Caco-2 (cell line): ENCODE results near the gene ROBO4. TPM values are rescaled to one million over a fixed set of nuclear protein-coding genes. Genes with fewer than 3 reads are reported as not detected.
A peak's percentile ranks its signal among the peaks of the same experiment; 100 is the strongest.

Experiments used
- BruUV-seq: library from RNA; stranded (reverse); fragments of 400-500 nt; replicated peaks from 2 replicates; lab custom pipeline; 2021; lab: Mats Ljungman, UMichigan
- CTCF ChIA-PET: fragments of 300-600 bp; sonication (Branson Sonifier 250); formaldehyde crosslinking; loops from one replicate; lab custom pipeline; 2022; ENCODE audit warnings: antibody characterized with exemption; lab: Charles Lee
- POLR2A ChIA-PET: fragments of 300-600 bp; sonication (Branson Sonifier 250); formaldehyde crosslinking; loops from one replicate; lab custom pipeline; 2022; ENCODE audit warnings: antibody characterized with exemption; lab: Charles Lee
- DNase-seq, 2 experiments: peaks; one replicate each; pipeline versions ENCODE4 v3.0.0 to v3.0.0-alpha.2; 2020 to 2022
- H3K27me3 ChIP-seq: replicated peaks from 2 replicates; pipeline ENCODE4 v1.6.0; 2011; ENCODE audit warnings: low read length; ENCODE audit not compliant: control insufficient read depth, insufficient read depth
- H3K36me3 ChIP-seq: 2 replicates; pipeline ENCODE4 v1.5.1; 2011; ENCODE audit warnings: low read length; ENCODE audit not compliant: control insufficient read depth, insufficient read depth
- H3K4me1 ChIP-seq: fragments of 250-450 bp; sonication (Bioruptor Pico); 2 replicates; pipeline ENCODE4 v1.5.1; 2020; ENCODE audit warnings: mild to moderate bottlenecking
- H3K4me3 ChIP-seq: 2 replicates; pipeline ENCODE4 v1.5.1; 2011; ENCODE audit warnings: low read depth, mild to moderate bottlenecking, control low read depth, low read length
- H3K9me3 ChIP-seq: fragments of 250-450 bp; sonication (Bioruptor Pico); 2 replicates; pipeline ENCODE4 v1.5.1; 2020; ENCODE audit warnings: mild to moderate bottlenecking, moderate library complexity
- H3K27ac Mint-ChIP-seq: one replicate; pipeline ENCODE4 v1.8.0; 2022; ENCODE audit warnings: mixed read lengths; ENCODE audit not compliant: unreplicated experiment
- H3K27me3 Mint-ChIP-seq: one replicate; pipeline ENCODE4 v1.8.0; 2022; ENCODE audit warnings: mixed read lengths; ENCODE audit not compliant: insufficient read depth, unreplicated experiment
- H3K36me3 Mint-ChIP-seq: one replicate; pipeline ENCODE4 v1.8.0; 2022; ENCODE audit warnings: mild to moderate bottlenecking, mixed read lengths; ENCODE audit not compliant: insufficient read depth, unreplicated experiment
- H3K4me1 Mint-ChIP-seq: one replicate; pipeline ENCODE4 v1.8.0; 2022; ENCODE audit warnings: low read depth, mixed read lengths; ENCODE audit not compliant: unreplicated experiment
- H3K4me3 Mint-ChIP-seq: one replicate; pipeline ENCODE4 v1.8.0; 2022; ENCODE audit warnings: mild to moderate bottlenecking, moderate library complexity, mixed read lengths; ENCODE audit not compliant: unreplicated experiment
- H3K9me3 Mint-ChIP-seq: one replicate; pipeline ENCODE4 v1.8.0; 2022; ENCODE audit warnings: mixed read lengths; ENCODE audit not compliant: unreplicated experiment
- intact Hi-C: fragments of 100-400 bp; cut with micrococcal nuclease; formaldehyde crosslinking; loops from one replicate; pipeline ENCODE4 v1.10.0; 2022; ENCODE audit not compliant: unreplicated experiment
- total RNA-seq: library from RNA; stranded (reverse); gene quantifications from 2 replicates; pipeline ENCODE4 v1.2.3, GENCODE V29; 2022
- TF ChIP-seq, protein P1 (sequence below), 2 experiments: fragments of 200-600 bp in 1 of 2; IDR thresholded peaks; 1 replicate in 1 of 2; 2 replicates in 1 of 2; pipeline versions ENCODE4 v1.5.1 to v1.8.0; 2011 to 2022; ENCODE audit warnings: antibody characterized with exemption in 1 of 2, control low read depth in 1 of 2, inconsistent platforms in 1 of 2, low read depth in 1 of 2, low read length in 1 of 2, mild to moderate bottlenecking in 1 of 2, moderate library complexity in 1 of 2; ENCODE audit not compliant: insufficient read depth in 1 of 2, severe bottlenecking in 1 of 2, unreplicated experiment in 1 of 2

Gene ROBO4
- total RNA-seq, 1 experiment from 2014 or later: not detected

DNA sequence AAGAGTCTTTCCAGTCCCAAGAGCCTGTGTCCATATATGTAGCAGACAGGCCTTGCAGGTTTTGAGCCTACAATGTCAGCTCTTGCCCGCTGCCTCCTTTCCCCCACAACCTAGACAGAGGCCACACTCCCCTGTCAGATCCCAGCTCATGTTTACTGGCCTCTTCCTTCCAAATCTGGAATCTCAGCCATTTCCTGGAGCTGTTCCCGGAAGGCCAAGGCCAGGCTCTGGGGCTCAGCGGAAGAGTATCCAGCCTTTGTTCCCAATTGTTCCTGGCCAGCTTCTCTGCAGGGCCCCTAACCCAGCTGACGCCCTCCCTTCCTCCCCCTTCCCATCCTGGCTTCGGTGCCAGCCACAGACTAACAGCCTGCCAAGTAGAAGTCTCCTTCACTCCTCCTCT is 1.0 kb upstream of the ROBO4 start:
- POLR2A ChIA-PET: no interaction called here
- BruUV-seq: no TSS peak
- no peak overlapping the region for H3K4me3 ChIP-seq

DNA sequence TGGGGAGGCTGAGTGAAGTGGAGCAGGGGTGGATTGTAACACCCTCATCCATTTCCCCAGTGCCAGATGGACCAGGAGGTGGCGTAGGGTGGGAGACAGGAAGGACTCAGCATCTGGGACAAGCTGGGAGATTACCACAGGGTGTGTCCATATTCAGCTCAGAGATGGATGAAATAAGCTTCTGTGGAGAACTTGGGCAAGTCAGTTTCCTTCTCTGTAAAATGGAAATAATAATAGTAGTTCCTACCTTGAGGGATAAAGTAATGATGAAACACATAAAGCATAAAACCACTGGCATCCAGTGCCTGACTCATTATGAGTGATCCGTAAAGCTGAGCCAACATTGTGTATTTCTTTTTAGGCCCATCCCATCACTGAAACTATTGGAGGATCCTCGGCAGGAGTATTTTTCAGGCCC is 607 bp upstream of the ROBO4 start:
- no peak overlapping the region for H3K4me3 ChIP-seq
- H3K36me3 ChIP-seq: no peaks in the 10 kb centered on the region
- ChIA-PET CTCF (interaction anchor here (1.4 kb wide), 1 partner anchor 22 kb away, joined by 5 read pairs; no protein-coding TSS in a partner anchor), POLR2A (no interaction called here)
- Mint-ChIP-seq H3K9me3 (no peaks in the 10 kb centered on the region), H3K4me1 (no peaks in the 10 kb centered on the region), H3K27ac (no peak overlapping the region), H3K4me3 (no peak overlapping the region), H3K27me3 (peaks cover 14% of the 10 kb centered on the region), H3K36me3 (no peaks in the 10 kb centered on the region)
- peak in 1 of 2 experiments; percentile 25 for DNase-seq
- no TSS peak for BruUV-seq
- peaks cover 6% of the 10 kb centered on the region for H3K27me3 ChIP-seq
- TF ChIP-seq, protein P1, sequence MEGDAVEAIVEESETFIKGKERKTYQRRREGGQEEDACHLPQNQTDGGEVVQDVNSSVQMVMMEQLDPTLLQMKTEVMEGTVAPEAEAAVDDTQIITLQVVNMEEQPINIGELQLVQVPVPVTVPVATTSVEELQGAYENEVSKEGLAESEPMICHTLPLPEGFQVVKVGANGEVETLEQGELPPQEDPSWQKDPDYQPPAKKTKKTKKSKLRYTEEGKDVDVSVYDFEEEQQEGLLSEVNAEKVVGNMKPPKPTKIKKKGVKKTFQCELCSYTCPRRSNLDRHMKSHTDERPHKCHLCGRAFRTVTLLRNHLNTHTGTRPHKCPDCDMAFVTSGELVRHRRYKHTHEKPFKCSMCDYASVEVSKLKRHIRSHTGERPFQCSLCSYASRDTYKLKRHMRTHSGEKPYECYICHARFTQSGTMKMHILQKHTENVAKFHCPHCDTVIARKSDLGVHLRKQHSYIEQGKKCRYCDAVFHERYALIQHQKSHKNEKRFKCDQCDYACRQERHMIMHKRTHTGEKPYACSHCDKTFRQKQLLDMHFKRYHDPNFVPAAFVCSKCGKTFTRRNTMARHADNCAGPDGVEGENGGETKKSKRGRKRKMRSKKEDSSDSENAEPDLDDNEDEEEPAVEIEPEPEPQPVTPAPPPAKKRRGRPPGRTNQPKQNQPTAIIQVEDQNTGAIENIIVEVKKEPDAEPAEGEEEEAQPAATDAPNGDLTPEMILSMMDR (IDR thresholded peaks at IDR 0.05; ENCODE audit: insufficient read depth in 1 of 2, low read depth in 1 of 2, low read length in 1 of 2, severe bottlenecking in 1 of 2, unreplicated experiment in 1 of 2): no peak
- H3K4me1 ChIP-seq: no peaks in the 10 kb centered on the region
- intact Hi-C loops: no loop called here
- H3K9me3 ChIP-seq: no peaks in the 10 kb centered on the region

More for the DNA sequence above, 1.0 kb upstream of the ROBO4 start:
- peaks cover 13% of the 10 kb centered on the region for H3K27me3 Mint-ChIP-seq
- CTCF ChIA-PET: interaction anchor here (0.6 to 1.4 kb wide), 2 partner anchors 22 to 37 kb away, joined by 5 to 7 read pairs; no protein-coding TSS in a partner anchor
- H3K9me3 Mint-ChIP-seq: no peaks in the 10 kb centered on the region
- no peak overlapping the region for H3K27ac Mint-ChIP-seq
- H3K4me1 Mint-ChIP-seq: no peaks in the 10 kb centered on the region
- H3K4me1 ChIP-seq: no peaks in the 10 kb centered on the region
- H3K36me3 ChIP-seq: no peaks in the 10 kb centered on the region
- peak in 1 of 2 experiments; percentile 21 for DNase-seq
- peaks cover 6% of the 10 kb centered on the region for H3K27me3 ChIP-seq
- no peaks in the 10 kb centered on the region for H3K9me3 ChIP-seq
- TF ChIP-seq, protein P1 (IDR thresholded peaks at IDR 0.05; ENCODE audit: insufficient read depth in 1 of 2, low read depth in 1 of 2, low read length in 1 of 2, severe bottlenecking in 1 of 2, unreplicated experiment in 1 of 2): no peak
- H3K36me3 Mint-ChIP-seq: no peaks in the 10 kb centered on the region
- no peak overlapping the region for H3K4me3 Mint-ChIP-seq
- intact Hi-C loops: no loop called here

DNA sequence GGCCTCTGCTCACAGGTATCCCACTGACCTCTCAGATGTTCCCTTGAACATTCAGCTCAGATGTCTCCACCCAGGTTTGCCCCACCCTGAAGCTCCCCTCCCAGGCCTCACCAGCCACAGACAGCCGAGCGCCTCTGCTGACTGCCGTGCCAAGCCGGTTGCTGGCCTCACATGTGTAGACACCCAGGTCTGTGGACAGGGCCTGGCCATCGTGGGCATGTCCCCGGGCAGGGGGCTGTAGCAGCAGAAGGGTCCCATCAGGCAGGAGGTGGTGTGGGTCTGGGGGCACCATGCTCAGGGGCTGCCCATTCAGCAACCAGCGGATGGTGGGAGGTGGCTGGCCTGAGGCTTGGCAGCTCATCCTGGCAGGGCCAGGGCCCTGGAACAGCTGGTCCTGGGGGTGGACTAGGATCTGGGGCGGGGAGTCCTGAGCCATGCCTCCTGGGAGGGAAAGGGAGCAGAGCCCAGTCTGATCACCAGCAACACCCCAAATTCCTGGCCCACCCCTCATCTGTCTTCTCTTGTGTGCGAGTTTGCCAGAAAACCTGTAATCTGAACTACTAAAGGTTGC is 759 bp downstream of the ROBO4 start:
- Histone ChIP-seq H3K4me1 (no peaks in the 10 kb centered on the region), H3K4me3 (no peak overlapping the region), H3K9me3 (no peaks in the 10 kb centered on the region), H3K36me3 (no peaks in the 10 kb centered on the region), H3K27me3 (peaks cover 10% of the 10 kb centered on the region)
- POLR2A ChIA-PET: no interaction called here
- DNase-seq: no peak
- Mint-ChIP-seq H3K9me3 (no peaks in the 10 kb centered on the region), H3K4me3 (no peak overlapping the region), H3K4me1 (no peaks in the 10 kb centered on the region), H3K27me3 (peaks cover 17% of the 10 kb centered on the region), H3K36me3 (no peaks in the 10 kb centered on the region), H3K27ac (no peak overlapping the region)
- no TSS peak for BruUV-seq
- TF ChIP-seq, protein P1 (IDR thresholded peaks at IDR 0.05; ENCODE audit: insufficient read depth in 1 of 2, low read depth in 1 of 2, low read length in 1 of 2, severe bottlenecking in 1 of 2, unreplicated experiment in 1 of 2): no peak
- CTCF ChIA-PET: interaction anchor here (0.7 kb wide), 1 partner anchor 33 kb away, joined by 3 read pairs; no protein-coding TSS in a partner anchor
- intact Hi-C loops: no loop called here
